ENCODE measurements around the gene ADNP. TPM values are rescaled to one million over a fixed set of nuclear protein-coding genes. Genes with fewer than 3 reads are reported as not detected.

The ADNP gene
- total and polyA plus RNA-seq, 10 of the 15 experiments (the other 5 are each of a cell fraction or from before 2014, with no cell fraction given): 23.0 to 74.4 (median 34.9) TPM

DNA sequence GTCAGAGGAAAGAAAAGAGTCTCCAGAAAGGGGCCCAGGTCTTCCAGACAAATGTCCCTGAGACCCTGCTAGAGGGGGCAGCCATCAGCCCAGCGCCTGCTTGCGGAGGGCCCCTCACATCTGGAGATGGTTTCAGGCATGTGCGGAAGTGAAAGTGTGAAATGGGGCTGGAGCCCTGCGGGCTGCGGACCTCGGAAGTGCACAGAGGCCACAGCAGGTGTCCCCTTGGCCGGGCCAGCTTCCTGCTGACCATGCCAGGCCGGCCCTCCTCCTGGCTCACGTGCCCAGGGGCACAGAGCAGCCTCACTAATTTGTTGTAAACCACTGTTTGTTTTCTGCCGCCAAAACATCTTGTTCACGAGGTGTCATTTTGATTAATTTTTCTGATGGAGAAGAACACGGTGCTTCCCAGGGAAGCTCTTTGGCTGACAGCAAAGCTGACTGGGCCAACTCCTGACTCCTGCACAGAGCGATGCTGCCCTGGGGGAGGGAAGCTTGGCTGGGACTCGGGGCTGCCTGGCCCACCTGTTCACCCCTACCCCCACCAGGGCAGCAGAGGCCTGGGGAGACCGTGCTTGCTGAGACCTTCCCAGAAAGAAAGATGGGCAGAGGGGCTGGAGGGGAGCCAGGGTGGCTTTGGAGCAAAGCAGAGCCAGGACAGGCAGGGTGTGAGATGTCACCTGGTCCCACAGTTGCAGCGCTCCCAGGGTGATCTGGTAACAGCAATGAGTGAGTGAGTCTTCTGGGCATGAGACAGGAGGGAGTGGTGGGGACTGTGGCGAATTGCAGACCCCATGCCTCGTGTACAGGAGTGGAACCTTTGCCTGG is 82.2 kb downstream of the ADNP start:
- H3K27me3 ChIP-seq (replicated peaks in 1 of 2; ENCODE audit: control insufficient read depth in 2 of 2, insufficient read depth in 2 of 2, low read length in 1 of 2): no peaks in the 10 kb centered on the region
- in situ Hi-C loops (cut with MboI): no loop called here
- H3K9me3 ChIP-seq (replicated peaks; ENCODE audit: control insufficient read depth, insufficient read depth, low read length): no peaks in the 10 kb centered on the region
- H3K4me3 ChIP-seq: no peak overlapping the region
- peak overlapping the region; percentile 49 for H3K27ac ChIP-seq (ENCODE audit: control insufficient read depth, insufficient read depth)
- H3K4me1 ChIP-seq (ENCODE audit: control insufficient read depth, insufficient read depth, low read length): peaks cover 51% of the 10 kb centered on the region
- no peak overlapping the region for H2AFZ ChIP-seq (ENCODE audit: control insufficient read depth, low read depth, low read length)
- no peak for FAIRE-seq
- ChIA-PET RAD21 (ENCODE audit: unreplicated experiment) (interaction anchor here (0.7 to 2.3 kb wide), 3 partner anchors 9 to 66 kb away, joined by 3 to 8 read pairs (median 3); partner anchors contain the start of gene BCAS4), CTCF (interaction anchor here (0.9 to 2.3 kb wide), 4 partner anchors 9 to 81 kb away, joined by 3 to 9 read pairs (median 6); partner anchors contain the start of gene BCAS4), SMC1A (ENCODE audit: uncharacterized antibody, unreplicated experiment) (interaction anchor here (0.5 to 2.6 kb wide), 5 partner anchors 29 to 450 kb away, joined by 3 to 9 read pairs (median 3); no protein-coding TSS in a partner anchor), POLR2A (interaction anchor here (0.6 to 1.5 kb wide), 2 partner anchors 10 to 38 kb away, joined by 3 to 4 read pairs; no protein-coding TSS in a partner anchor)
- BruUV-seq (replicated peaks): no TSS peak
- peak; percentile 55 for ATAC-seq
- intact Hi-C loops (cut with micrococcal nuclease; ENCODE audit: unreplicated experiment): no loop called here
- peaks cover 5 to 10% of the 10 kb centered on the region in 2 experiments for H3K36me3 ChIP-seq (ENCODE audit: control insufficient read depth in 2 of 2, insufficient read depth in 2 of 2, low read length in 1 of 2)
- 53% methylated on average over 17 of the region's 18 CpGs for WGBS (ENCODE audit: insufficient coverage, insufficient replicate concordance, low lambda C conversion rate, missing lambda C conversion rate)
- H4K20me1 ChIP-seq (ENCODE audit: control insufficient read depth, insufficient read depth): no peaks in the 10 kb centered on the region
- H3K79me2 ChIP-seq (ENCODE audit: control insufficient read depth, insufficient read depth, low read length): peaks cover 4% of the 10 kb centered on the region
- peak overlapping the region; percentile 13 for H3K9ac ChIP-seq (ENCODE audit: control insufficient read depth, insufficient read depth, low read length)
- peak overlapping the region; percentile 58 for H3K4me2 ChIP-seq (ENCODE audit: control insufficient read depth, insufficient read depth)
- DNase-seq (ENCODE audit: low read depth, low spot score): no peak
- TF ChIP-seq HSF1 (IDR thresholded peaks at IDR 0.05; ENCODE audit: low read depth, low read length) (no peak), IKZF1 (conservative IDR thresholded peaks at IDR 0.05) (peak; percentile 76), DPF2 (IDR thresholded peaks at IDR 0.05) (peak; percentile 79), EED (IDR thresholded peaks at IDR 0.05; ENCODE audit: low read depth) (peak; percentile 87), BCL11A (IDR thresholded peaks at IDR 0.05; ENCODE audit: low read depth, low read length) (peak; percentile 86; the same call in 1 of the 2 replicates), ZNF24 (IDR thresholded peaks at IDR 0.05) (no peak), ZBTB40 (IDR thresholded peaks at IDR 0.05; ENCODE audit: borderline replicate concordance) (no peak), PBX3 (IDR thresholded peaks at IDR 0.05; ENCODE audit: insufficient replicate concordance, low read depth, low read length) (no peak), PAX5 (IDR thresholded peaks at IDR 0.05; ENCODE audit: borderline replicate concordance, low read depth, low read length) (peak; percentile 37; the same call in 1 of the 2 replicates), CREB1 (IDR thresholded peaks at IDR 0.05; ENCODE audit: low read depth) (peak; percentile 28; the same call in 1 of the 2 replicates), YY1 (IDR thresholded peaks at IDR 0.05; ENCODE audit: low read depth, low read length) (peak; percentile 79), SP1 (IDR thresholded peaks at IDR 0.05; ENCODE audit: low read depth, low read length) (peak; percentile 54), BHLHE40 (IDR thresholded peaks at IDR 0.05; ENCODE audit: borderline replicate concordance in 1 of 2, low read depth in 2 of 2, low read length in 1 of 2) (peak; percentile 89 to 93), SRF (IDR thresholded peaks at IDR 0.05; ENCODE audit: low read depth in 2 of 2, low read length in 2 of 2) (peak; percentile 63 to 80; a peak in 2 of 4 replicates), TCF12 (IDR thresholded peaks at IDR 0.05; ENCODE audit: low read depth, low read length) (peak; percentile 95), CREM (IDR thresholded peaks at IDR 0.05; ENCODE audit: low read depth) (peak; percentile 60), IRF4 (IDR thresholded peaks at IDR 0.05; ENCODE audit: low read depth, low read length) (peak; percentile 78), RUNX3 (IDR thresholded peaks at IDR 0.05; ENCODE audit: low read length) (peak; percentile 89)

Measured in GM12878 (cell line).